Common myeloid progenitor, CD34-positive (primary cell): Measurements from ENCODE around the gene STYXL2.

Experiments used
- CTCF ChIA-PET: fragments of 350-600 bp; sonication (Branson Sonifier 250); formaldehyde crosslinking; loops from one replicate; lab custom pipeline; 2021; ENCODE audit warnings: antibody characterized with exemption; lab: Charles Lee
- POLR2A ChIA-PET: fragments of 350-600 bp; sonication (Branson Sonifier 250); formaldehyde crosslinking; loops from one replicate; lab custom pipeline; 2021; ENCODE audit warnings: antibody characterized with exemption; lab: Charles Lee
- DNase-seq, 3 donors: peaks; one replicate each; pipeline versions ENCODE4 v3.0.0 to v3.0.0-alpha.2; 2013
- H3K27ac ChIP-seq, 2 experiments: 1 replicate in 1 of 2; 2 replicates in 1 of 2; pipeline ENCODE4 v1.7.0; 2013; ENCODE audit warnings: inconsistent platforms in 2 of 2, low read length in 2 of 2, mild to moderate bottlenecking in 2 of 2, low read depth in 1 of 2, moderate library complexity in 1 of 2; ENCODE audit not compliant: severe bottlenecking in 2 of 2, insufficient read depth in 1 of 2, poor library complexity in 1 of 2
- H3K27me3 ChIP-seq, 5 experiments: replicated peaks in 2 of 5; 1 replicate in 3 of 5; 2 replicates in 2 of 5; pipeline versions ENCODE4 v1.6.1 to v1.7.0; 2013; ENCODE audit warnings: low read length in 4 of 5, mild to moderate bottlenecking in 2 of 5, moderate library complexity in 2 of 5, inconsistent platforms in 1 of 5; ENCODE audit not compliant: insufficient read depth in 5 of 5, control insufficient read depth in 4 of 5
- H3K36me3 ChIP-seq, 4 experiments: 1 replicate in 2 of 4; 2 replicates in 2 of 4; pipeline versions ENCODE4 v1.6.1 to v1.7.0; 2013; ENCODE audit warnings: low read length in 3 of 4, control low read depth in 1 of 4, mild to moderate bottlenecking in 1 of 4; ENCODE audit not compliant: control insufficient read depth in 4 of 4, insufficient read depth in 4 of 4
- H3K4me1 ChIP-seq, 4 experiments: 1 replicate in 3 of 4; 2 replicates in 1 of 4; pipeline versions ENCODE4 v1.6.1 to v1.7.1; 2013; ENCODE audit warnings: low read length in 3 of 4, mild to moderate bottlenecking in 3 of 4, control low read depth in 1 of 4, inconsistent platforms in 1 of 4, moderate library complexity in 1 of 4; ENCODE audit not compliant: control insufficient read depth in 4 of 4, insufficient read depth in 4 of 4; ENCODE audit errors: control extremely low read depth in 1 of 4
- H3K4me3 ChIP-seq, 7 experiments: 1 replicate in 4 of 7; 2 replicates in 3 of 7; pipeline versions ENCODE4 v1.5.1 to v1.7.0; 2013; ENCODE audit warnings: mild to moderate bottlenecking in 7 of 7, low read length in 6 of 7, moderate library complexity in 6 of 7, inconsistent platforms in 2 of 7, low read depth in 2 of 7, control low read depth in 1 of 7; ENCODE audit not compliant: insufficient read depth in 4 of 7, control insufficient read depth in 1 of 7; ENCODE audit errors: extremely low read depth in 1 of 7
- H3K9me3 ChIP-seq, 5 experiments: 1 replicate in 4 of 5; 2 replicates in 1 of 5; pipeline versions ENCODE4 v1.6.1 to v1.7.1; 2013; ENCODE audit warnings: low read length in 4 of 5, mild to moderate bottlenecking in 2 of 5, inconsistent platforms in 1 of 5, low read depth in 1 of 5, moderate library complexity in 1 of 5; ENCODE audit not compliant: control insufficient read depth in 4 of 5, insufficient read depth in 2 of 5; ENCODE audit errors: control extremely low read depth in 1 of 5
- WGBS: methylation state at CpG from one replicate; pipeline ENCODE4 v1.1.5; 2013; ENCODE audit not compliant: insufficient coverage; 5-methylcytosine and 5-hydroxymethylcytosine counted together

Gene STYXL2

GRCh38 chr1:167102906-167103573, 9.2 kb downstream of the STYXL2 start:
- no peaks in the 10 kb centered on the region for H3K9me3 ChIP-seq
- ChIA-PET POLR2A (interaction anchor here (0.6 kb wide), 1 partner anchor 13 kb away, joined by 3 read pairs; no protein-coding TSS in a partner anchor), CTCF (interaction anchor here (1.0 to 2.0 kb wide), 3 partner anchors 13 to 21 kb away, joined by 3 to 4 read pairs (median 3); no protein-coding TSS in a partner anchor)
- no peak overlapping the region for H3K4me3 ChIP-seq
- peaks cover 0 to 4% (median 0%) of the 10 kb centered on the region in 4 experiments for H3K36me3 ChIP-seq
- no peak for DNase-seq
- H3K27ac ChIP-seq = no peak overlapping the region
- peaks cover 13 to 38% (median 28%) of the 10 kb centered on the region in 4 experiments for H3K4me1 ChIP-seq
- no peaks in the 10 kb centered on the region for H3K27me3 ChIP-seq
- WGBS = 91% methylated on average over 5 of the region's 5 CpGs

GRCh38 chr1:167104256-167104633, 10.4 kb downstream of the STYXL2 start:
- no peak overlapping the region for H3K27ac ChIP-seq
- POLR2A ChIA-PET = no interaction called here
- CTCF ChIA-PET = interaction anchor here (1.1 to 1.9 kb wide), 7 partner anchors 8 to 116 kb away, joined by 3 to 6 read pairs (median 3); no protein-coding TSS in a partner anchor
- no peaks in the 10 kb centered on the region for H3K9me3 ChIP-seq
- peaks cover 13 to 45% (median 29%) of the 10 kb centered on the region in 4 experiments for H3K4me1 ChIP-seq
- H3K27me3 ChIP-seq = no peaks in the 10 kb centered on the region
- H3K36me3 ChIP-seq = peaks cover 0 to 4% (median 0%) of the 10 kb centered on the region in 4 experiments
- DNase-seq = peak in 2 of 3 donors; percentile 36 to 55
- WGBS = 0% methylated on average over 2 of the region's 6 CpGs
- H3K4me3 ChIP-seq = peak overlapping the region in 6 of 7 experiments; percentile 16 to 63 (median 48)

GRCh38 chr1:167105271-167106118, 11.6 kb downstream of the STYXL2 start:
- DNase-seq = peak; percentile 22 to 80 (median 72)
- WGBS = 0% methylated on average over 9 of the region's 12 CpGs
- POLR2A ChIA-PET = no interaction called here
- Histone ChIP-seq H3K4me1 (peaks cover 13 to 54% (median 30%) of the 10 kb centered on the region in 4 experiments), H3K36me3 (peaks cover 0 to 2% (median 0%) of the 10 kb centered on the region in 4 experiments), H3K27me3 (no peaks in the 10 kb centered on the region), H3K9me3 (peaks cover 0 to under 1% (median 0%) of the 10 kb centered on the region in 5 experiments), H3K27ac (no peak overlapping the region), H3K4me3 (peak overlapping the region in 6 of 7 experiments; percentile 3 to 62 (median 51))
- CTCF ChIA-PET = interaction anchor here (0.8 to 2.4 kb wide), 8 partner anchors 10 to 115 kb away, joined by 3 to 7 read pairs (median 4); partner anchors contain the start of gene STYXL2

- 93% methylated on average over 2 of the region's 4 CpGs for WGBS
- Histone ChIP-seq H3K9me3 (peaks cover 0 to 3% (median 0%) of the 10 kb centered on the region in 5 experiments), H3K27me3 (no peaks in the 10 kb centered on the region), H3K36me3 (no peaks in the 10 kb centered on the region), H3K4me3 (peak overlapping the region in 1 of 7 experiments; percentile 62), H3K4me1 (peaks cover 13 to 60% (median 30%) of the 10 kb centered on the region in 4 experiments), H3K27ac (no peak overlapping the region)
- ChIA-PET CTCF (interaction anchor here (1.9 to 2.4 kb wide), 2 partner anchors 13 to 21 kb away, joined by 6 to 7 read pairs; partner anchors contain the start of gene STYXL2), POLR2A (no interaction called here)
- DNase-seq = no peak
Observed at GRCh38 chr1:167106119-167106461, 12.2 kb downstream of the STYXL2 start.

- Histone ChIP-seq H3K9me3 (peaks cover 0 to 3% (median 0%) of the 10 kb centered on the region in 5 experiments), H3K4me1 (peaks cover 13 to 60% (median 30%) of the 10 kb centered on the region in 4 experiments), H3K4me3 (no peak overlapping the region), H3K27me3 (no peaks in the 10 kb centered on the region), H3K27ac (no peak overlapping the region), H3K36me3 (no peaks in the 10 kb centered on the region)
- POLR2A ChIA-PET = no interaction called here
- no peak for DNase-seq
- CTCF ChIA-PET = interaction anchor here (0.7 to 1.6 kb wide), 3 partner anchors 9 to 19 kb away, joined by 3 to 6 read pairs (median 3); no protein-coding TSS in a partner anchor
Observed at GRCh38 chr1:167107456-167107855, 13.6 kb downstream of the STYXL2 start.

GRCh38 chr1:167109125-167109524, 15.2 kb downstream of the STYXL2 start:
- WGBS = 81% methylated on average over 2 of the region's 2 CpGs
- Histone ChIP-seq H3K9me3 (peaks cover 0 to 3% (median 0%) of the 10 kb centered on the region in 5 experiments), H3K36me3 (no peaks in the 10 kb centered on the region), H3K27ac (no peak overlapping the region), H3K27me3 (no peaks in the 10 kb centered on the region), H3K4me1 (peaks cover 12 to 44% (median 21%) of the 10 kb centered on the region in 4 experiments), H3K4me3 (no peak overlapping the region)
- ChIA-PET CTCF (interaction anchor here (0.7 to 1.6 kb wide), 3 partner anchors 15 to 171 kb away, joined by 3 to 6 read pairs (median 4); no protein-coding TSS in a partner anchor), POLR2A (no interaction called here)
- DNase-seq = no peak
